ENCODE results near the gene ACOT2. TPM values are rescaled to one million over a fixed set of nuclear protein-coding genes. Genes with fewer than 3 reads are reported as not detected.
A peak's percentile ranks its signal among the peaks of the same experiment; 100 is the strongest.
"Not testable (repeated sequence)": the region's sequence is repeated elsewhere in the genome, so short reads cannot be mapped to it uniquely, and the experiment has no call there.

ACOT2 gene
- total RNA-seq, 1 donor from 2014 or later, result 52.9 TPM

DNA sequence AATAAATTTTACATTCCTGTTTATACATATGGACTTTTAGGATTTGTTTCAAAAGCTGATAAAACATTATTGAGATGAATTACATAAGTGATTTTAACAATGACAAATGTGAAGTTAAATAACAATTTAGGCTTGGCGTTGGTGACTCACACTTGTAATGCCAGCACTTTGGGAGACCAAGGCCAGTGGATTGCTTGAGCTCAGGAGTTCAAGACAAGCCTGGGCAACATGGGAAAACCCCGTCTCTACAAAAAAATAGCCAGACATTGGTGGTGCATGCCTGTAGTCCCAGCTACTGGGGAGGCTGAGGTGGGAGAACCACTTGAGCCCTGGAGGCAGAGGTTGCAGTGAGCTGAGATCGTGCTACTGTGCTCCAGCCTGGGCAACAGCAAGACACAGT is 7.4 kb downstream of the ACOT2 start:
- H3K27ac ChIP-seq, result no peak overlapping the region
- H3K36me3 ChIP-seq, result peaks cover 40% of the 10 kb centered on the region
- no peak for ATAC-seq

DNA sequence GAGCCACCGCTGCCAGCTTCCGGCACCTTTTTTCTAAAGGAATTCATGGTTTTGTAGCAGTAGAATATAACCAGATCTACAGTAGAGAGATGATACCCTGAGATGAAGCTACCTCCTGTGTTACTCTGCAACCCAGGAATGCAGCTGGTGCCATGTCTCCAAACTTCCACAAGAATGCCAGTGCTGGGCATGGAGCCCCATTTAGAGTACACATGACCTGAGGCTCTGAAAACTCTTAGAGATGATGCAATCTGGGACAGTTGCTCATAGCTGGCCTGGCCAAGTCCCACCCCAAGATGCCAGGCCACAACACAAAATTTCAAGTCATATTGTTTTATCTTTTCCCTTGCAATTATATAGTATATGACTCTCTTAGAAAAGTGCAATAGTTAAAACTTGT is 8.2 kb downstream of the ACOT2 start:
- DNase-seq; H3K4me1 ChIP-seq; H3K27ac ChIP-seq; ATAC-seq; H3K4me3 ChIP-seq; H3K27me3 ChIP-seq (ENCODE audit: low read depth); H3K9me3 ChIP-seq; intact Hi-C loops (cut with DNase I): not testable (repeated sequence)
- peaks cover 40% of the 10 kb centered on the region for H3K36me3 ChIP-seq

More for the DNA sequence above, 7.4 kb downstream of the ACOT2 start:
- Histone ChIP-seq H3K4me1 (no peaks in the 10 kb centered on the region), H3K9me3 (no peaks in the 10 kb centered on the region), H3K27me3 (ENCODE audit: low read depth) (no peaks in the 10 kb centered on the region), H3K4me3 (no peak overlapping the region)
- TF ChIP-seq, protein P1, sequence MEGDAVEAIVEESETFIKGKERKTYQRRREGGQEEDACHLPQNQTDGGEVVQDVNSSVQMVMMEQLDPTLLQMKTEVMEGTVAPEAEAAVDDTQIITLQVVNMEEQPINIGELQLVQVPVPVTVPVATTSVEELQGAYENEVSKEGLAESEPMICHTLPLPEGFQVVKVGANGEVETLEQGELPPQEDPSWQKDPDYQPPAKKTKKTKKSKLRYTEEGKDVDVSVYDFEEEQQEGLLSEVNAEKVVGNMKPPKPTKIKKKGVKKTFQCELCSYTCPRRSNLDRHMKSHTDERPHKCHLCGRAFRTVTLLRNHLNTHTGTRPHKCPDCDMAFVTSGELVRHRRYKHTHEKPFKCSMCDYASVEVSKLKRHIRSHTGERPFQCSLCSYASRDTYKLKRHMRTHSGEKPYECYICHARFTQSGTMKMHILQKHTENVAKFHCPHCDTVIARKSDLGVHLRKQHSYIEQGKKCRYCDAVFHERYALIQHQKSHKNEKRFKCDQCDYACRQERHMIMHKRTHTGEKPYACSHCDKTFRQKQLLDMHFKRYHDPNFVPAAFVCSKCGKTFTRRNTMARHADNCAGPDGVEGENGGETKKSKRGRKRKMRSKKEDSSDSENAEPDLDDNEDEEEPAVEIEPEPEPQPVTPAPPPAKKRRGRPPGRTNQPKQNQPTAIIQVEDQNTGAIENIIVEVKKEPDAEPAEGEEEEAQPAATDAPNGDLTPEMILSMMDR (IDR thresholded peaks at IDR 0.05), result no peak
- intact Hi-C loops (cut with DNase I), result no loop called here
- no peak for DNase-seq

DNA sequence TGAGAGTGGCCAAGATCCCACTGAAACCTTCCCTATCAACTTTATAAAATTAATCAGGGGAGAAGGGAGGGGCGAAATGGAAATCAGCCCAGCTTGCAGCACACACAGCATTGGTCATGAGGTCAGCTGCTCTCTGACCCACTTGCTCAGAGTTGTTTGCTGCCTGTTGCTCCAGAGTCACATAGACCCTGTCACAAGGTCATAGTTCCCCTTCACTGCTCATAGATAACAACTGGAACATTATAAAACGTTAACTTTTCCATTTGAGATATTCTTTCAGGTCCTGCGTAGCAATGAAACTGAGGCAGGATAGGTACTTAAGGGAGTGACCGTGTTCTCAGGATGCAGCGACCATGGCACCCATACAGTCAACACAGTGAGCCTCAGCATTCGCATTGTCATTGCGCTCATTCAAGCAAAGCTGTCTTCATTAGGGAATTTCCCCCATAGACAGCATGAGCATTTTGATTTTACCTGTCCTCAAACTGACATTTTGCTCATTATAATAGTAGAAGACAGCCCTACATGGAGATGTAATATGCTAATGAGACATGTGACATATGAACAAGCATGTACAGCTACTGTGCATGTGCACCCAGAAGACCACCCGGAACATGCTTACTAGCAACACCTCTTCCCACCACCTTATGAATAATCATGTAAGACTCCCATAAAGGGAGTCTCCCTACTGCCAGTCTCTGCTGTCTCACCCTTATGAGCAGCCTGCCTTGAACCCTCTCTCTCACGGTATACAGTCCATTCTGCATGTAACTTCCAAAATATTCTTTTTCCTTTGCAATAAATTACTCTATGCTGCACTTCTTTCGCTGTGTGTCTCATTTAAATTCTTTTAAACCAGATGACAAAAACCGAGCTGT is 13.3 kb downstream of the ACOT2 start:
- intact Hi-C loops (cut with DNase I); H3K4me3 ChIP-seq; H3K9me3 ChIP-seq; H3K27me3 ChIP-seq (ENCODE audit: low read depth); H3K27ac ChIP-seq; DNase-seq; H3K4me1 ChIP-seq: not testable (repeated sequence)
- H3K36me3 ChIP-seq, result peaks cover 15% of the 10 kb centered on the region
- ATAC-seq, result peak; percentile 63 to 71

DNA sequence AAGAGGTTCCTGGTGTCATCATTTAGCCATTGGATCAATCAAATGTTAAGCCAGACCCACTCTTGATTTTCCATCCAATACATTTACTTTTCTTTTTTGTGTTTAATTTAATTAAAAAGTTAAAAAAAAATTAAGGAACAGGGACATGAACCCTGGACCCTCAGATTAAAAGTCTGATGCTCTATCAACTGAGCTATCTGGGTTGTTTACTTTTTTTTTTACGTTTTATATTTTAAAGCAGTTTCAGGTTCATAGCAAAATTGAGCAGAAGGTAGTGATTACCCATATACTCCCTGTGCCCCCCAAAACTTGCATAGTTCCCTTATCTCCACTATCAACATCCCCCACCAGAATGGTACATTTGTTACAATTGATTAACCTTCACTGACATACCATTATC is 19.7 kb downstream of the ACOT2 start:
- Histone ChIP-seq H3K4me3 (no peak overlapping the region), H3K27ac (no peak overlapping the region), H3K36me3 (no peaks in the 10 kb centered on the region), H3K4me1 (peaks cover 4% of the 10 kb centered on the region), H3K27me3 (ENCODE audit: low read depth) (no peaks in the 10 kb centered on the region), H3K9me3 (no peaks in the 10 kb centered on the region)
- no peak for DNase-seq
- ATAC-seq, result no peak
- TF ChIP-seq, protein P1 (IDR thresholded peaks at IDR 0.05), result no peak
- intact Hi-C loops (cut with DNase I), result no loop called here

DNA sequence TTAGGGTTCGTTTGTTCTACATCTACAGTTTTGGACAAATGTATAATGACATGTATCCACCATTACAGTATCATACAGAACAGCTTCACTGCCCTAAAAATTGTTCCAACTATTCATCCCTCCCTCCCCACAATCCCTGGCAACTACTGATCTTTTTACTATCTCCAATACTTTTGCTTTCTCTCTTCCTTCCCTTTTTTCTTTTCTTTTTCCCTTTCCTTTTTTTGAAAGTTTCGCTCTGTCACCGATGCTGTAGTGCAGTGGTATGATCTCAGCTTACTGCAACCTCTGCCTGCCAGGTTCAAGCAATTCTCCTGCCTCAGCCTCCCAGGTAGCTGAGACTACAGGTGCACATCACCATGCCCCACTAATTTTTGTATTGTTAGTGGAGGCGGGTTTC is 20.1 kb downstream of the ACOT2 start:
- DNase-seq, result no peak
- peaks cover 4% of the 10 kb centered on the region for H3K4me1 ChIP-seq
- H3K9me3 ChIP-seq, result no peaks in the 10 kb centered on the region
- H3K27ac ChIP-seq, result no peak overlapping the region
- ATAC-seq, result no peak
- intact Hi-C loops (cut with DNase I), result no loop called here
- no peaks in the 10 kb centered on the region for H3K27me3 ChIP-seq (ENCODE audit: low read depth)
- no peaks in the 10 kb centered on the region for H3K36me3 ChIP-seq
- TF ChIP-seq, protein P1 (IDR thresholded peaks at IDR 0.05), result no peak
- no peak overlapping the region for H3K4me3 ChIP-seq

DNA sequence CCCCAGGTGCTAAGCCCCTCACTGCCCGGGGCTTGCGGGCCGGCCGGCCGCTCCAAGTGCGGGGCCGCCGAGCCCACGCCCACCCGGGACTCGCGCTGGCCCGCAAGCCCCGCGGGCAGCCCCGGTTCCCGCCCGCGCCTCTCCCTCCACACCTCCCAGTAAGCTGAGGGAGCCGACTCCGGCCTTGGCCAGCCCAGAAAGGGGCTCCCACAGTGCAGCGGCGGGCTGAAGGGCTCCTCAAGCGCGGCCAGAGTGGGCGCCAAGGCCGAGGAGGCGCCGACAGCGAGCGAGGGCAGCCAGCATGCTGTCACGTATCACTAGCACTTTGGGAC is 21.6 kb downstream of the ACOT2 start:
- ATAC-seq; H3K27ac ChIP-seq; intact Hi-C loops (cut with DNase I); H3K4me1 ChIP-seq; H3K27me3 ChIP-seq (ENCODE audit: low read depth); DNase-seq; H3K4me3 ChIP-seq; H3K36me3 ChIP-seq; H3K9me3 ChIP-seq: not testable (repeated sequence)

DNA sequence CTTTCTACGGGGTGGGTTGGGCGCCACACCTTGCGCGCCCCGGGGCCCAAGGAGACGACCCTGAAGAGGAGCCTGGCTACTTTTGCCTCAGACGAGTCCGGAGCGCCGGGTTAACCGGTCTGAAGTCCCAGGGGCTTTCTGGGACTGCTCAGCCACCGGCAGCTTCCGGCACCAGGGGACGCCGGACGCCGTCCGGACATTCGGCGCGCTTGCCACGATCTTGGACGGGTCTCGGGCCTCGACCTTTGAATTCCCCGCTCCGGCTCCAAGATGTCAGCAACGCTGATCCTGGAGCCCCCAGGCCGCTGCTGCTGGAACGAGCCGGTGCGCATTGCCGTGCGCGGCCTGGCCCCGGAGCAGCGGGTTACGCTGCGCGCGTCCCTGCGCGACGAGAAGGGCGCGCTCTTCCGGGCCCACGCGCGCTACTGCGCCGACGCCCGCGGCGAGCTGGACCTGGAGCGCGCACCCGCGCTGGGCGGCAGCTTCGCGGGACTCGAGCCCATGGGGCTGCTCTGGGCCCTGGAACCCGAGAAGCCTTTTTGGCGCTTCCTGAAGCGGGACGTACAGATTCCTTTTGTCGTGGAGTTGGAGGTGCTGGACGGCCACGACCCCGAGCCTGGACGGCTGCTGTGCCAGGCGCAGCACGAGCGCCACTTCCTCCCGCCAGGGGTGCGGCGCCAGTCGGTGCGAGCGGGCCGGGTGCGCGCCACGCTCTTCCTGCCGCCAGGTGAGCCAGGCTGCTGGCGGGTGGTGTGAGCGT is 22.9 kb downstream of the ACOT2 start, which contains the start of gene ACOT4:
TSS of gene ACOT4 (plus strand) at position 184 of the 760 bp plus-strand sequence. CDS start at position 271, 87 bp downstream.
- DNase-seq, result peak; percentile 66
- TF ChIP-seq, protein P1 (IDR thresholded peaks at IDR 0.05), result peak; percentile 13
- Histone ChIP-seq H3K36me3 (no peaks in the 10 kb centered on the region), H3K27ac (peak within 1 kb of the TSS; percentile 79), H3K27me3 (ENCODE audit: low read depth) (no peaks in the 10 kb centered on the region), H3K4me1 (peaks cover 4% of the 10 kb centered on the region), H3K4me3 (peak within 1 kb of the TSS; percentile 72), H3K9me3 (no peaks in the 10 kb centered on the region)
- peak; percentile 93 to 96 for ATAC-seq
- intact Hi-C loops (cut with DNase I), result no loop called here
